T-helper 9 cell (primary cell): Measurements from ENCODE around the gene GSTM5.
"Not testable (repeated sequence)": the region's sequence is repeated elsewhere in the genome, so short reads cannot be mapped to it uniquely, and the experiment has no call there.

Experiments used
- DNase-seq: peaks from one replicate; pipeline ENCODE4 v3.0.0-alpha.2; 2020

GSTM5 gene

GRCh38 chr1:109697861-109698260, 14.2 kb upstream of the GSTM5 start:
- not testable (repeated sequence) for DNase-seq

DNA sequence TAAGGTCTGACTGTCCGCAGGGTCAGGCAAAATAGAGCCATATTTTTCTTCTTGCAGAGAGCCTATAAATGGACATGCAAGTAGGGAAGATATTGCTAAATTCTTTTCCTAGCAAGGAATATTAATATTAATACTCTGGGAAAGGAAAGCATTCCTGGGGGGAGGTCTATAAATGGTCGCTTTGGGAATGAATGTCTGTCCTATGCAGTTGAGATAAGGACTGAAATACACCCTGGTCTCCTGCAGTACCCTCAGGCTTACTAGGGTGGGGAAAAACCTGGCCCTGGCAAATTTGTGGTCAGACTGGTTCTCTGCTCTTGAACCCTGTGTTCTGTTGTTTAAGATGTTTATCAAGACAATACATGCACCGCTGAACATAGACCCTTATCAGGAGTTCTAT, 9.1 kb upstream of the GSTM5 start:
- not testable (repeated sequence) for DNase-seq

GRCh38 chr1:109704173-109704572, 7.9 kb upstream of the GSTM5 start:
- DNase-seq = no peak

GRCh38 chr1:109705411-109705810, 6.6 kb upstream of the GSTM5 start:
- no peak for DNase-seq

DNA sequence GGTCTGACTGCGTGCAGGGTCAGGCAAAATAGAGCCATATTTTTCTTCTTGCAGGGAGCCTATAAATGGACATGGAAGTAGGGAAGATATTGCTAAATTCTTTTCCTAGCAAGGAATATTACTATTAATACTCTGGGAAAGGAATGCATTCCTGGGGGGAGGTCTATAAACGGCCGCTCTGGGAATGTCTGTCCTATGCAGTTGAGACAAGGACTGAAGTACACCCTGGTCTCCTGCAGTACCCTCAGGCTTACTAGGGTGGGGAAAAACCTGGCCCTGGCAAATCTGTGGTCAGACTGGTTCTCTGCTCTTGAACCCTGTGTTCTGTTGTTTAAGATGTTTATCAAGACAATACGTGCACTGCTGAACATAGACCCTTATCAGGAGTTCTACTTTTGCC, 3.1 kb upstream of the GSTM5 start:
- DNase-seq = not testable (repeated sequence)

DNA sequence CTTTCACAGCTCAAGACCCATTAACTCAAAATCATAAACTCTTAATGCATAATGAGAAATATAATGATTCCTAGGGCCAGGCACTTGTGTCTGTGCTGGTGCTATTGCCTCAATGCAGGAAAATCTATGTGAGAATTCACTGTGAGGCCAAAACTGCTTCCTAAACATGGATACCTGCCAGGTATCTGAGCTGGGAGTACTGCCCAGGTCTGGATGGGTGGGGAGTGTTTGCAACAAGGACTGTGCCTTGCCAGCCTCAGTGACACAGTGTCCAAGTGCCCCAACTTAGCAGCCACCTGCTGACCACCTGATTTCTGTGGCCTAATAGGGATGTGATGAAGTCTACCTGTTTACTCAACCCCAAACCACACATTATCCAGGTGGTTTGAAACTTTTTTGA, 2.2 kb upstream of the GSTM5 start:
- not testable (repeated sequence) for DNase-seq

- no peak for DNase-seq
Measured at GRCh38 chr1:109712321-109712864, 342 bp downstream of the GSTM5 start.

DNA sequence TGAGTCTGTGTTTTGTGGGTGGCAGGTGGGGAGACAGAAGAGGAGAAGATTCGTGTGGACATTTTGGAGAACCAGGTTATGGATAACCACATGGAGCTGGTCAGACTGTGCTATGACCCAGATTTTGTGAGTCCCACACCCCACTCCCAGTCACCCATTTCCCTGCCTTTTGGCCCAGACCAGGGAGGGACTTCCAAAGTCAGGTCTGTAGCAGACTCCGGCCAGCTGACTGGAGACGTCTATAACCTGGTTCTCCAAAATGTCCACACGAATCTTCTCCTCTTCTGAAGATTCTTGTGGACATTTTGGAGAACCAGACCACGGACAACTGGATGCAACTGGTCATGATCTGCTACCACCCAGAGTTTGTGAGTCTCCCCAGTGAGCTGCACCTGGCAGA, 1.6 kb downstream of the GSTM5 start:
- DNase-seq = no peak

GRCh38 chr1:109714661-109715372, 2.8 kb downstream of the GSTM5 start:
- no peak for DNase-seq

DNA sequence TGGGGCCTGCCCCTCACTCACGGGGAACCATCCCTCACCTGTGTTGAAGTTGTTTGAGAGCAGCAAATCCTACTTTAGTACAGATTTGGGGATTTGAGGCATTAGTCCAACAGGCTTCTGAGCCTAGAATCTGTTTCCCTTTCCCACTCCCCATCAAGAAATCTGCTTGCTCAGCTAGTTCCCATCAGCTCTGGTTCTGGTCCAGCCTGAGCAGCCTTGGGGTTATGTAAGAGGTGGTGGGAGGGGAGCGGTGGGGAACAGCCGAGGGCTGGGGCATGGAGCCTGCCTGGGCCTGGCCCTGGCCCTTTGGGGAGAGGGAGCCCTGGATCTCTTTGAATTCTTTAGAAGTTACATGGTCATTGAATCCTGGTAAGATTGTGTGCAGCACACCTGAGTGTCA, 4.1 kb downstream of the GSTM5 start:
- no peak for DNase-seq

GRCh38 chr1:109716570-109717090, 4.6 kb downstream of the GSTM5 start:
- no peak for DNase-seq

GRCh38 chr1:109717729-109718128, 5.7 kb downstream of the GSTM5 start:
- DNase-seq = no peak

DNA sequence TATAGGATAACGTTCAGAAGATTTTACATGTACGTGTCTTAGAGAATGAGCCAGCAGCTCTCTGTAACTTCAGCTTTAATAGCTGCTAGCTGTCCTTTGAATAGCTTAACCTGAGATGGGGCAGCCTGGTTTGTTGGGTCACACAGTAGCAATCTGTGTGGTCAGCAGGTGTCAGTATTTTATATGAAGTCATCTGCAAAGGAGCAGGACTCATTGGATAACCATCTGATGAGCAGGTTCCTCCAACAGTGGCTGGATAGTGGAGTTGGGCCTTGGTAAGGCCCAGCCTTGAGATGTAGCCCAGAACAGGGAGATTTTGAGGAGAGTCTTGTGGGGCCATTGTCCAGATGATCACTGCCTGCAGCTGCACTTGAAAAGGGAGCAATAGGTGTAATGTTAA, 6.4 kb downstream of the GSTM5 start:
- no peak for DNase-seq

DNA sequence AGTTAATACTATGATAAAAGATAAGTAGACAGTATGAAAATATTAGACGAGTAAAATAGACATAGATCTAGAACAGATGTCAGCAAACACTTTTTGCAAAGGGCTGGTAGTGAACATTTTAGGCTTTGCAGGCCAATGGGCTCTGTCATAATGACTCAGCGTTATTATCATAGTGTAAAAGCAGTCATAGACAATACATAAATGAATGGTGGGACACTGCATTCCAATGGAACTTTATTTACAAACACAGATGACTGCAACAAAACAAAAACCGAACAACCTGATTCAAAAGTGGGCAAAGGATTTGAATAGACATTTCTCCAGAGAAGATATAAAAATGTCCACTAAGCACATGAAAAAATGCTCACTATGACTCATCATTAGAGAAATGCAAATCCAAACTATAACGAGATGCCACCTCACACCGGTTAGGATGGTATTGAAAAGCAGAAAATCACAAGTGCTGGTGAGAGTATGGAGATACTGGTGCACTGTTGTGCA, 7.3 kb downstream of the GSTM5 start:
- DNase-seq = no peak

DNA sequence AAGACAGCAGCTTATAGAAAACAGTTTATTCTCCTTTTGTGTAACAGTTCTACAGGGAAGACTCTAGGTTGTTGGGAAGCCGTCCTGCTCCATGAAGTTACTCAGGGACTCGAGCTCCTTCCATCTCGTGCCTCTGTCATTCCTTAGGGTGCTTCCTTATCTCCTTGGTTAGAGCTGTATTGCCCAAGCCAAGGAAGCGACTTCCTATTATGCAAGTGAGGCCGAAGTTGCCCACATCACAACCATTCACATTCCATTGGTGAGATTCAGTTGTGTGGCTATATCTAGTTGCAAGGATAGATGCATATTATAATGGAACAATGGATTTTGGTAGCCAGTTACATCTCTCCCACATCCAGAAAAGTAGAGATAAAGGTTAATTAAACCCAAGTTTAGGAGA, 9.0 kb downstream of the GSTM5 start:
- DNase-seq = no peak

- DNase-seq = no peak
Measured at GRCh38 chr1:109721971-109722370, 9.9 kb downstream of the GSTM5 start.

- no peak for DNase-seq
Measured at GRCh38 chr1:109722908-109723691, 11.0 kb downstream of the GSTM5 start.

- DNase-seq = no peak
Measured at GRCh38 chr1:109724933-109725332, 12.9 kb downstream of the GSTM5 start.

DNA sequence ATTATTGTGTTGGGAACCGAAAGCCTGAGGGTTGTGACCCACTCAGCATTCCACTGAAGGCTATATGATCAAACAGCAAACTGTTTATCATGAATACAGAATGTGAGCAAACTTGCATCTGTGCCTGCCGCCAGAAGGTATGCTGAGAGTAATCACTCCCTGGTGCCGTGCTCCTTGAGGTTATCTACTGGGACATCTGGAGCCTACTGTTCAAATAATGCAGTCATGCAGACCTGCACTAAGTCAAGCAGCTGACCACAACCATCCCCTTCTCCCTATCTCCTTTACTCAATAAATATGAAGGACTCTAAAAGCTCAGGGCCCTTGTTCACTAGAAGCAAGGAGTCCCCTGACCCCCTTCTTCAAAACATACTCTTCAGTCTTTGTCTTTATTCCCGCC, 13.5 kb downstream of the GSTM5 start:
- DNase-seq = no peak

GRCh38 chr1:109726007-109726406, 14.0 kb downstream of the GSTM5 start:
- DNase-seq = no peak

GRCh38 chr1:109726728-109727373, 14.8 kb downstream of the GSTM5 start:
- DNase-seq = no peak

GRCh38 chr1:109728870-109729269, 16.8 kb downstream of the GSTM5 start:
- DNase-seq = no peak

GRCh38 chr1:109730666-109731065, 18.6 kb downstream of the GSTM5 start:
- no peak for DNase-seq
